Mucosa of descending colon (tissue), 3 donors: ENCODE measurements around the gene EPB41L3. TPM values are rescaled to one million over a fixed set of nuclear protein-coding genes. Genes with fewer than 3 reads are reported as not detected.

Source experiments
- ATAC-seq: fragments of 200-7000 bp; cut with Tn5 transposase; one replicate; pipeline ENCODE4 v1.9.1; 2020; ENCODE audit warnings: mild to moderate bottlenecking, moderate library complexity
- DNase-seq, 3 donors: peaks; one replicate each; pipeline ENCODE4 v3.0.0-alpha.2; 2020
- H3K36me3 ChIP-seq: fragments of 200-600 bp; one replicate; pipeline ENCODE4 v1.8.0; 2021; ENCODE audit warnings: low read depth, mild to moderate bottlenecking
- H3K4me1 ChIP-seq: fragments of 200-600 bp; one replicate; pipeline ENCODE4 v1.8.0; 2021; ENCODE audit warnings: low read depth, mild to moderate bottlenecking
- H3K4me3 ChIP-seq: fragments of 200-600 bp; one replicate; pipeline ENCODE4 v1.8.0; 2021; ENCODE audit warnings: mild to moderate bottlenecking
- H3K9me3 ChIP-seq: fragments of 200-600 bp; one replicate; pipeline ENCODE4 v1.8.0; 2021; ENCODE audit warnings: mild to moderate bottlenecking
- CTCF ChIP-seq: fragments of 200-600 bp; IDR thresholded peaks from one replicate; pipeline ENCODE4 v1.8.0; 2022; ENCODE audit warnings: antibody characterized with exemption, mild to moderate bottlenecking
- intact Hi-C, 2 donors: fragments of 100-400 bp; cut with DNase I in 1 of 2; cut with micrococcal nuclease in 1 of 2; formaldehyde crosslinking; loops; one replicate each; pipeline versions ENCODE4 v1.11.0 to v1.11.1; 2022; cut with DNase I, micrococcal nuclease
- total RNA-seq, 3 donors: library from RNA; stranded (reverse); fragmentation: NEBNext Ultra II Directional in 2 of 3; extraction: Animal tissue kit (Norgen Biotek cat#: 25700) in 2 of 3; gene quantifications; one replicate each; pipeline versions ENCODE4 v1.2.1 to v1.2.4, GENCODE V29; 2021 to 2023
- donor health status: DM: no; HTN: no; CAD: no; lungs with moderate emphysema.
- donor health status: DM: no; HTN: no; CAD: no.
- donor health status: DM: no; HTN: yes; CAD: no.

The EPB41L3 gene
- total RNA-seq, 3 donors from 2014 or later = 83.3 to 98.9 (median 97.3) TPM

DNA sequence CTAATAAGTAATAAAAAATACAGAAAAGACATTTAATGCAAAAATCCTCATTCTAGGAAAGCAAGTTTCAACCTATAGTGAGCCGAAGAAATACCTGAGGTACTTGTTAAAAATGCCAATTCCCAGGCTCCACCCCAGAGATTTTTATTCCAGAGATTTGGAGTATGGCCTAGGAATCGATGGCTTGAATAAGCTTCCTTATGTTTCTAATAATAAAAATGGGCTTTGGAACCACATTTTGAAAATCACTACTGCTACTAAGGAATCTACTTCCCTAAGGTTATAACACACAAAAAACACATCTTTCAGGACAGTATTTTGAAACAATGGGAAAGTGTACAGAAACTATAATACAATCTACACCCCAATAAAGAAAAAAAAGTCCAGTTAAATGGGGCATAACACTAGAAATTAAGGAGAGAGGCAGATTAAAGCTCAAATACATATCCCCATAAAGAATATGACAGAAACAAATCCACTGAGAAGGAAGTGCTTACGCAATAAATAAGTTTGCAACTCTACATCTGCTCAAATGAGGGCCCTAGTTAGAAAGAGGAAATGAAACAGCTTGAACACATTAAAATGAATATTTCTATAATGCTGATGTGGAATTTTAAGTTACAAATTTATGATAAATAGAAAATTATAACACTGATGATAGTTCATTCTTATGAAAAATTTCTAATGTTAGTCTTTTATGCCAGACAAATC is 103.7 kb downstream of the EPB41L3 start:
- Histone ChIP-seq H3K4me3 (no peak overlapping the region), H3K4me1 (no peaks in the 10 kb centered on the region), H3K9me3 (no peaks in the 10 kb centered on the region), H3K36me3 (no peaks in the 10 kb centered on the region)
- no peak for TF ChIP-seq CTCF
- DNase-seq = no peak
- no peak for ATAC-seq
- intact Hi-C loops = no loop called here

DNA sequence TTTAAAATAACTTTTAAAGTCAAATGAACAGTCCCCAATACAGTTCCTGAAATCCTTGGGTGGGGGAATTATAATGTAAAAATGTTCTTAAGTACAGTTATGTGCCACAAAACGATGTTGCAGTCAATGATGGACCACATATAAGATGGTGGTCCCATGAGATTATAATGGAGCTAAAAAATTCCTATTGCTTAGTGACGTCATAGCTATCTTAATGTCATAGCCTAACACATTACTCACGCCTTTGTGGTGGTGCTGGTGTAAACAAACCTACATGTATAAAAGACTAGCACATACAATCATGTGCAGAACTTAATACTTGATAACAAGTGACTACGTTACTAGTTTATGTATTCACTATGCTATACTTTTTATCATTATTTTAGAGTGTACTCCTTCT is 109.4 kb downstream of the EPB41L3 start:
- Histone ChIP-seq H3K4me3 (no peak overlapping the region), H3K36me3 (no peaks in the 10 kb centered on the region), H3K9me3 (no peaks in the 10 kb centered on the region), H3K4me1 (no peaks in the 10 kb centered on the region)
- DNase-seq (no peak), ATAC-seq (no peak)
- no peak for TF ChIP-seq CTCF
- intact Hi-C loops = no loop called here

GRCh38 chr18:5431836-5432575 is 111.8 kb downstream of the EPB41L3 start:
- intact Hi-C loops = no loop called here
- DNase-seq (no peak), ATAC-seq (no peak)
- Histone ChIP-seq H3K36me3 (no peaks in the 10 kb centered on the region), H3K4me1 (no peaks in the 10 kb centered on the region), H3K4me3 (no peak overlapping the region), H3K9me3 (no peaks in the 10 kb centered on the region)
- no peak for TF ChIP-seq CTCF

GRCh38 chr18:5430131-5430530 is 113.7 kb downstream of the EPB41L3 start:
- intact Hi-C loops = no loop called here
- Histone ChIP-seq H3K4me1 (no peaks in the 10 kb centered on the region), H3K4me3 (no peak overlapping the region), H3K36me3 (no peaks in the 10 kb centered on the region), H3K9me3 (no peaks in the 10 kb centered on the region)
- DNase-seq = no peak
- ATAC-seq = no peak
- TF ChIP-seq CTCF = no peak

DNA sequence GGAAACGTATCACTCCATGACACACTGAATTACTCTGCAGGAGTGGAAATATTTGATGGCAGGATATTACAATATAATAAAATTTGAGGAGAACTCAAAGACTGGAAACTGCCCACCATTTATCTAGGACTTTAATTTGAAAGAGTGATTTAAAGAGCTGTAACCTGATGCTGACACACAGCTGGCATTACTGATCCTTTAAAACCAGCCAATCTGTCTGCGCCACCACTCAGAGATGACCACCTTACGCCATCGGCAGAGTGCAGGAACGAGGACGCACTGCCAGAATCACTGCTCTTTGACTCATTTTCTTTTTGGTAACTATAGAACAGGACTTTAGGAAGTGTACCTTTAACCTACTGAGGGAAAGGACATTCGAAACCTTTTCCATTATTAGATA is 114.1 kb downstream of the EPB41L3 start:
- H3K9me3 ChIP-seq = no peaks in the 10 kb centered on the region
- no peaks in the 10 kb centered on the region for H3K36me3 ChIP-seq
- no peak overlapping the region for H3K4me3 ChIP-seq
- DNase-seq = no peak
- intact Hi-C loops = no loop called here
- TF ChIP-seq CTCF = no peak
- H3K4me1 ChIP-seq = no peaks in the 10 kb centered on the region
- ATAC-seq = no peak
